Fibroblast of lung (primary cell): ENCODE results near the gene LPP.

Source experiments
- EZH2 ChIP-seq: IDR thresholded peaks from 2 replicates; pipeline ENCODE4 v1.5.1; 2012; ENCODE audit warnings: low read length, control low read depth, mild to moderate bottlenecking; ENCODE audit errors: missing control alignments
- TF ChIP-seq, protein P1 (sequence below), 2 donors: IDR thresholded peaks in 1 of 2; conservative IDR thresholded peaks in 1 of 2; 1 replicate in 1 of 2; 2 replicates in 1 of 2; pipeline ENCODE4 v1.5.1; 2011 to 2012; ENCODE audit warnings: low read length in 2 of 2, control low read depth in 1 of 2, inconsistent platforms in 1 of 2, low read depth in 1 of 2, mild to moderate bottlenecking in 1 of 2

DNA sequence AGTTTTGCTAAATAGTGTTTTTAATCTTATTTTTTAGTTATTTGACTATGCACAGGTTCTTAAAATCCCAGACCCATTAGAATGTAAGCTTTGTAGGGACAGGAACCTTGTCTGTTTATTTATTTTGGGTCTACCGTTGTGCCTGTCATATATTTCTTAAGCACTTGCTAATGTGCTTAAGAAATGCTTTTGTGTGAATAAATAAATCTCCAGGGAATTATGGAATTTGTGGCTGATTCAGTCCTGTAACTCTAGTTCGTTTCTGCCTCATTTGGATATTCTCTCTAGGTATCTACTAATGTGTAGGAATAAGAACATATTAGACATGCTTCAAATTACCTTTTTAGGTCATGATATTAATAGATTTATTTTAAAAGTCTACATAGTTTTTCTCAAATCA, 161.6 kb downstream of the LPP start:
- TF ChIP-seq, protein P1, sequence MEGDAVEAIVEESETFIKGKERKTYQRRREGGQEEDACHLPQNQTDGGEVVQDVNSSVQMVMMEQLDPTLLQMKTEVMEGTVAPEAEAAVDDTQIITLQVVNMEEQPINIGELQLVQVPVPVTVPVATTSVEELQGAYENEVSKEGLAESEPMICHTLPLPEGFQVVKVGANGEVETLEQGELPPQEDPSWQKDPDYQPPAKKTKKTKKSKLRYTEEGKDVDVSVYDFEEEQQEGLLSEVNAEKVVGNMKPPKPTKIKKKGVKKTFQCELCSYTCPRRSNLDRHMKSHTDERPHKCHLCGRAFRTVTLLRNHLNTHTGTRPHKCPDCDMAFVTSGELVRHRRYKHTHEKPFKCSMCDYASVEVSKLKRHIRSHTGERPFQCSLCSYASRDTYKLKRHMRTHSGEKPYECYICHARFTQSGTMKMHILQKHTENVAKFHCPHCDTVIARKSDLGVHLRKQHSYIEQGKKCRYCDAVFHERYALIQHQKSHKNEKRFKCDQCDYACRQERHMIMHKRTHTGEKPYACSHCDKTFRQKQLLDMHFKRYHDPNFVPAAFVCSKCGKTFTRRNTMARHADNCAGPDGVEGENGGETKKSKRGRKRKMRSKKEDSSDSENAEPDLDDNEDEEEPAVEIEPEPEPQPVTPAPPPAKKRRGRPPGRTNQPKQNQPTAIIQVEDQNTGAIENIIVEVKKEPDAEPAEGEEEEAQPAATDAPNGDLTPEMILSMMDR (conservative IDR thresholded peaks at IDR 0.05 in 1 of 2, IDR thresholded peaks at IDR 0.05 in 1 of 2; ENCODE audit: low read depth in 1 of 2, low read length in 2 of 2): no peak
- TF ChIP-seq EZH2: no peak
